AG10803 (cell line): ENCODE data around the gene CCDC12.
A peak's percentile ranks its signal among the peaks of the same experiment; 100 is the strongest.
"Not testable (repeated sequence)": the region's sequence is repeated elsewhere in the genome, so short reads cannot be mapped to it uniquely, and the experiment has no call there.

Source experiments
- DNase-seq: peaks from one replicate; pipeline ENCODE4 v3.0.0; 2010; ENCODE audit warnings: low read depth
- H3K4me3 ChIP-seq: 2 replicates; pipeline ENCODE4 v1.5.1; 2011; ENCODE audit warnings: mild to moderate bottlenecking, low read length, control low read depth
- TF ChIP-seq, protein P1 (sequence below): conservative IDR thresholded peaks from 2 replicates; pipeline ENCODE4 v1.5.1; 2011; ENCODE audit warnings: mild to moderate bottlenecking, low read length, control low read depth, inconsistent platforms

Gene CCDC12

DNA sequence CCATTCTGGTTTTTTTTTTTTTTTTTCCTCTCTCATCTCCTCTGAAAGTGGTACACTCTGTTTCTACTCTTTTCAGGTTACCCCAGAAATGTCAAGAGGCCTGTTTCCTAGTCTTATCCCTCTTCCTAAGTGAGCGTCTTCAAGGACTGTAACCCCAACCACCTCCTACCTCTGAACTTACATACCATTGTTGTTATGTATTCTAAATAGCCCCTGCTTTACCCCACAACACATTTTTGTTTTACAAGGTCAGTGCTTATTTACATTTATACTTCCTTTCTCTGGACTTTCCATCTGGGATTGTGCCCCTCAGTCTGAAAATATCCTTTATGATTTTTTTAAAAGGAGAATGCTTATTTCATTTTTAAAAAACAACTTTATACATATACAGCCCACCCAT, 60.3 kb downstream of the CCDC12 start:
- TF ChIP-seq, protein P1, sequence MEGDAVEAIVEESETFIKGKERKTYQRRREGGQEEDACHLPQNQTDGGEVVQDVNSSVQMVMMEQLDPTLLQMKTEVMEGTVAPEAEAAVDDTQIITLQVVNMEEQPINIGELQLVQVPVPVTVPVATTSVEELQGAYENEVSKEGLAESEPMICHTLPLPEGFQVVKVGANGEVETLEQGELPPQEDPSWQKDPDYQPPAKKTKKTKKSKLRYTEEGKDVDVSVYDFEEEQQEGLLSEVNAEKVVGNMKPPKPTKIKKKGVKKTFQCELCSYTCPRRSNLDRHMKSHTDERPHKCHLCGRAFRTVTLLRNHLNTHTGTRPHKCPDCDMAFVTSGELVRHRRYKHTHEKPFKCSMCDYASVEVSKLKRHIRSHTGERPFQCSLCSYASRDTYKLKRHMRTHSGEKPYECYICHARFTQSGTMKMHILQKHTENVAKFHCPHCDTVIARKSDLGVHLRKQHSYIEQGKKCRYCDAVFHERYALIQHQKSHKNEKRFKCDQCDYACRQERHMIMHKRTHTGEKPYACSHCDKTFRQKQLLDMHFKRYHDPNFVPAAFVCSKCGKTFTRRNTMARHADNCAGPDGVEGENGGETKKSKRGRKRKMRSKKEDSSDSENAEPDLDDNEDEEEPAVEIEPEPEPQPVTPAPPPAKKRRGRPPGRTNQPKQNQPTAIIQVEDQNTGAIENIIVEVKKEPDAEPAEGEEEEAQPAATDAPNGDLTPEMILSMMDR: no peak
- DNase-seq: no peak
- no peak overlapping the region for H3K4me3 ChIP-seq

- H3K4me3 ChIP-seq: no peak overlapping the region
- DNase-seq: peak; percentile 26
- TF ChIP-seq, protein P1: no peak
Measured at GRCh38 chr3:46915297-46915822, 61.2 kb downstream of the CCDC12 start.

DNA sequence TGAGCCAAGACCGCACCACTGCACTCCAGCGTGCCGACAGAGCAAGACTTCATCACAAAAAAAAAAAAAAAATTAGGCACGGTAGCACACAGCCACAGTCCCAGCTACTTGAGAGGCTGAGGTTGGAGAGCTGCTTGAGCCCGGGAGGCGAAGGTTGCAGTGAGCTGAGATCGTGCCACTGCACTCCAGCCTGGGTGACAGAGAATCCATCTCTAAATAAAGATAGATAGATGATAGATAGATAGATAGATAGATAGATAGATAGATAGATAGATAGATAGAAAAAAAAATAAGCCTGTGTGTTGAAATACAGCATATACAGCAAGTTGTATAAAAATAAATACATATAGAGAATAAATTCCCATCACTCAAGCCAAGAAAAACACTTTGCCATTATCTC, 61.7 kb downstream of the CCDC12 start:
- no peak overlapping the region for H3K4me3 ChIP-seq
- no peak for DNase-seq
- TF ChIP-seq, protein P1: no peak

DNA sequence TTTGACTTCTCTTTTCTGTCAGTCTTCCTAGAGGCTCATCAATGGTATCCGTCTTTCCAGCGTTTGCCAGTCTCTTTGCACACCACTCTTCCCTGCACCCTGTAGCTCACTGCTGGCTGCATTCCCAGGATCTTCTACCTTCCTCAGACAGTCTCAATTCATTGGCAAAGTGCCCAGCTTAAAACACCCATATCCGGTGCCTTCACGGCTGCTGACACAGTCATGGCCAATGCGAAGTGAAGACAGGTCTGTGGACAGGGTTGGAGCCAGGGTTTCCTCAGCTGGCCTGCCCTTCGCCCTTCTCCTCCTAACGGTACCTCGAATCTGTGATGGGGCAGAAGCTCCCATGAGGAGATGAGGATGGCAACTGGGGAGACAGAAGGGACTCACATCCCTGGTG, 62.9 kb downstream of the CCDC12 start:
- TF ChIP-seq, protein P1: no peak
- H3K4me3 ChIP-seq: no peak overlapping the region
- DNase-seq: no peak

DNA sequence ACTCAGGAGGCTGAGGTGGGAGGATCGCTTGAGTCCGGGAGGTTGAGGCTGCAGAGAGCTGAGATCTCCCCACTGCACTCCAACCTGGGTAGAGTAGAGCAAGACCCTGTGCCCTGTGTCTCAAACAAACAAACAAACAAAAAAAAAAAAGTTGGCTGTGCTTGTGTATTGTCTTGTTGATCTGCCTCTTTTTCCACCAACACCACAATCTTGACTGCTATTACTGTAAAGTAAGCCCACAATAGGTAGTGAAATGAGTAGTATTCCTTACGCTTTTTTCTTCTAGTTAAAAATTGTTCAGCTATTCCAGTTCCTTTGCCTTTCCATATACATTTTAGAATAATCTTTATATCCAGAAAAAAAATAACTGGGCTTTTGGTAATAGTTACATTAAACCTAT, 63.6 kb downstream of the CCDC12 start:
- no peak for DNase-seq
- TF ChIP-seq, protein P1: no peak
- H3K4me3 ChIP-seq: no peak overlapping the region

DNA sequence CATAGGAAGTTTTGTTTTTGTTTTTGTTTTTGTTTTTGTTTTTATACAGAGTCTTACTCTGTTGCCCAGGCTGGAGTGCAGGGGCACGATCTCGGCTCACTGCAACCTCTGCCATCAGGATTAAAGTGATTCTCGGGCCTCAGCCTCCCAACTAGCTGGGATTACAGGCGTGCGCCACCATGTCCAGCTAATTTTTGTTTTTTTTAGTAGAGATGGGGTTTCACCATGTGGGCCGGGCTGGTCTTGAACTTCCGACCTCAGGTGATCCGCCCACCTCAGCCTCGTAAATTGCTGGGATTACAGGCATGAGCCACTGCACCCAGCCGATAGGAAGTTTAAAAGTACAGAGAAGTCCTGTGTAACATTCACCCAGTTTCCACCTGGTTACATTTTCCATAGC, 65.6 kb downstream of the CCDC12 start:
- not testable (repeated sequence) for H3K4me3 ChIP-seq, DNase-seq

DNA sequence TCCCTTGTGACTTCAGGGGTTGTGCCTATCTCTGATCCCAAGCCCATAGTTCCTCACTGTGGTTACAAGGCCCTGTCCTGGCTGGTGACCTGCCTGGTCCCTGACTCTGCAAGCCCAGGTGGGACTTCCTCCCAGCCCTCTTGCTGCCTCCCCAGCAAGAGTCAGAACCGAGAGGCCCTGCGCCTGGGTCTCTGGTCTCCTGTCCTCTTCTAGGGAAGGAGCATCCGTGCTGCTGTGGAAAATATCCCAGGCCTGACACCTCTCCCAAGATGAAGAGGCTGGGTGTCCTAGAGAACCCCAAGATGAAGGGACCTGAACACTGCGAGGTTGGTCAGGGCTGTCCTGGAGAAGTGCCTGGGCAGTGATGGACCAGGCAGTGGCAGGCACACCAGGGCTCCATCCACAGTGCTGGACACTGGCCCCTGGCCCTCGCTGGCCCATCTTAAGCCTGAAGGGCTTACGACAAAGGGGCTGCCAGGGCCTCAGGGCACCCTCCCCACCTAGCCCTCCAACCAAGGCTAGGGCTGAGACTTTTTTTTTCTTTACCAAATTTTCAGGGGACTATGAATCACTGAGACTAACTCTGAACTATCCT, 66.3 kb downstream of the CCDC12 start:
- TF ChIP-seq, protein P1: no peak
- H3K4me3 ChIP-seq: no peak overlapping the region
- no peak for DNase-seq
